ENCODE measurements around the gene SLC37A1.

SLC37A1 gene

GRCh38 chr21:42507418-42507817 is 6.2 kb upstream of the SLC37A1 start:
- H3K27ac ChIP-seq: no peak overlapping the region
- TF ChIP-seq CTCF (IDR thresholded peaks at IDR 0.05) (no peak), ZFX (IDR thresholded peaks at IDR 0.05; ENCODE audit: borderline replicate concordance) (no peak)

GRCh38 chr21:42508371-42508770 is 5.3 kb upstream of the SLC37A1 start:
- no peak overlapping the region for H3K27ac ChIP-seq
- TF ChIP-seq ZFX (IDR thresholded peaks at IDR 0.05; ENCODE audit: borderline replicate concordance): no peak
- no peak for TF ChIP-seq CTCF (IDR thresholded peaks at IDR 0.05)

GRCh38 chr21:42509244-42509643 is 4.4 kb upstream of the SLC37A1 start:
- no peak overlapping the region for H3K27ac ChIP-seq
- TF ChIP-seq CTCF (IDR thresholded peaks at IDR 0.05): no peak
- TF ChIP-seq ZFX (IDR thresholded peaks at IDR 0.05; ENCODE audit: borderline replicate concordance): no peak

- TF ChIP-seq ZFX (IDR thresholded peaks at IDR 0.05; ENCODE audit: borderline replicate concordance) (no peak), CTCF (IDR thresholded peaks at IDR 0.05) (no peak)
- no peak overlapping the region for H3K27ac ChIP-seq
These were observed 1.2 kb upstream of the SLC37A1 start for GRCh38 chr21:42512346-42513034.

GRCh38 chr21:42513985-42514882 is 582 bp downstream of the SLC37A1 start:
- no peak for TF ChIP-seq CTCF (IDR thresholded peaks at IDR 0.05)
- TF ChIP-seq ZFX (IDR thresholded peaks at IDR 0.05; ENCODE audit: borderline replicate concordance): no peak

GRCh38 chr21:42514883-42515228 is 1.2 kb downstream of the SLC37A1 start:
- H3K27ac ChIP-seq: peak overlapping the region; percentile 62
- TF ChIP-seq ZFX (IDR thresholded peaks at IDR 0.05; ENCODE audit: borderline replicate concordance) (no peak), CTCF (IDR thresholded peaks at IDR 0.05) (no peak)

More at GRCh38 chr21:42513985-42514882, 582 bp downstream of the SLC37A1 start:
- H3K27ac ChIP-seq: peak overlapping the region; percentile 62

All from 22Rv1 (cell line).